Muscle of leg (tissue), 11 donors: ENCODE results near the gene EFNA5. TPM values are rescaled to one million over a fixed set of nuclear protein-coding genes. Genes with fewer than 3 reads are reported as not detected.

Experiments
- DNase-seq: peaks from one replicate; pipeline ENCODE4 v3.0.0; 2013
- H3K27ac ChIP-seq: one replicate; pipeline ENCODE4 v1.5.1; 2013; ENCODE audit warnings: mild to moderate bottlenecking, low read length, control low read depth
- H3K27me3 ChIP-seq: one replicate; pipeline ENCODE4 v1.6.1; 2013; ENCODE audit warnings: low read length; ENCODE audit not compliant: control insufficient read depth, insufficient read depth
- H3K36me3 ChIP-seq: one replicate; pipeline ENCODE4 v1.6.1; 2013; ENCODE audit warnings: low read length; ENCODE audit not compliant: control insufficient read depth, insufficient read depth
- H3K4me1 ChIP-seq: one replicate; pipeline ENCODE4 v1.6.1; 2013; ENCODE audit warnings: low read length; ENCODE audit not compliant: control insufficient read depth, insufficient read depth
- H3K4me3 ChIP-seq: one replicate; pipeline ENCODE4 v1.5.1; 2013; ENCODE audit warnings: low read length, control low read depth
- H3K9me3 ChIP-seq: replicated peaks from 2 replicates; pipeline ENCODE4 v1.6.1; 2013; ENCODE audit warnings: low read depth, low read length; ENCODE audit not compliant: control insufficient read depth
- WGBS: methylation state at CpG from one replicate; pipeline ENCODE4 v1.1.5; 2013; ENCODE audit warnings: missing lambda C conversion rate; ENCODE audit not compliant: insufficient coverage; 5-methylcytosine and 5-hydroxymethylcytosine counted together
- polyA plus RNA-seq, 8 donors: library from polyadenylated mRNA; unstranded; fragments of 120-200 nt; gene quantifications; one replicate each; pipeline versions ENCODE4 v1.2.1 to v1.2.3, GENCODE V29; 2013; ENCODE audit warnings: inconsistent platforms in 1 of 8, low replicate concordance in 1 of 8; ENCODE audit not compliant: insufficient read length in 8 of 8, insufficient read depth in 1 of 8
- total RNA-seq: library from RNA; stranded (reverse); fragments of 120-200 nt; gene quantifications from one replicate; pipeline ENCODE4 v1.2.4, GENCODE V29; 2013

EFNA5 gene
- total and polyA plus RNA-seq, 9 donors = 2.2 to 11.4 (median 4.0) TPM

- Histone ChIP-seq H3K9me3 (no peaks in the 10 kb centered on the region), H3K4me3 (no peak overlapping the region), H3K27me3 (no peaks in the 10 kb centered on the region), H3K4me1 (no peaks in the 10 kb centered on the region), H3K27ac (no peak overlapping the region), H3K36me3 (no peaks in the 10 kb centered on the region)
- 87% methylated on average over 5 of the region's 5 CpGs for WGBS
- no peak for DNase-seq
Measured at GRCh38 chr5:107467137-107467932, 203.4 kb downstream of the EFNA5 start.

GRCh38 chr5:107466233-107466769 is 204.4 kb downstream of the EFNA5 start:
- Histone ChIP-seq H3K27me3 (no peaks in the 10 kb centered on the region), H3K36me3 (no peaks in the 10 kb centered on the region), H3K9me3 (no peaks in the 10 kb centered on the region), H3K4me1 (no peaks in the 10 kb centered on the region), H3K27ac (no peak overlapping the region), H3K4me3 (no peak overlapping the region)
- no peak for DNase-seq
- no CpG with 5 or more reads among the region's 10 CpGs for WGBS

- Histone ChIP-seq H3K27me3 (no peaks in the 10 kb centered on the region), H3K9me3 (no peaks in the 10 kb centered on the region), H3K27ac (no peak overlapping the region), H3K36me3 (no peaks in the 10 kb centered on the region), H3K4me3 (no peak overlapping the region), H3K4me1 (no peaks in the 10 kb centered on the region)
- WGBS = 64% methylated on average over 5 of the region's 8 CpGs
- DNase-seq = peak; percentile 30
Measured at GRCh38 chr5:107464876-107465275, 205.9 kb downstream of the EFNA5 start.

- no peaks in the 10 kb centered on the region for H3K36me3 ChIP-seq
- DNase-seq = no peak
- H3K27ac ChIP-seq = no peak overlapping the region
- no peaks in the 10 kb centered on the region for H3K4me1 ChIP-seq
- WGBS = 60% methylated on average over 1 of the region's 4 CpGs
- no peaks in the 10 kb centered on the region for H3K27me3 ChIP-seq
- no peaks in the 10 kb centered on the region for H3K9me3 ChIP-seq
- no peak overlapping the region for H3K4me3 ChIP-seq
Measured at GRCh38 chr5:107464416-107464815, 206.3 kb downstream of the EFNA5 start.

- Histone ChIP-seq H3K4me3 (no peak overlapping the region), H3K4me1 (no peaks in the 10 kb centered on the region), H3K27ac (no peak overlapping the region), H3K9me3 (no peaks in the 10 kb centered on the region), H3K27me3 (no peaks in the 10 kb centered on the region), H3K36me3 (no peaks in the 10 kb centered on the region)
- no peak for DNase-seq
- no CpG with 5 or more reads among the region's 1 CpG for WGBS
Measured at GRCh38 chr5:107463731-107464130, 207.0 kb downstream of the EFNA5 start.

GRCh38 chr5:107461770-107462169 is 209.0 kb downstream of the EFNA5 start:
- 78% methylated on average over 5 of the region's 5 CpGs for WGBS
- no peaks in the 10 kb centered on the region for H3K9me3 ChIP-seq
- no peak overlapping the region for H3K27ac ChIP-seq
- no peaks in the 10 kb centered on the region for H3K27me3 ChIP-seq
- H3K4me1 ChIP-seq = no peaks in the 10 kb centered on the region
- no peaks in the 10 kb centered on the region for H3K36me3 ChIP-seq
- no peak overlapping the region for H3K4me3 ChIP-seq
- no peak for DNase-seq

- no peak overlapping the region for H3K27ac ChIP-seq
- WGBS = no CpG with 5 or more reads among the region's 2 CpGs
- H3K36me3 ChIP-seq = no peaks in the 10 kb centered on the region
- H3K4me3 ChIP-seq = no peak overlapping the region
- DNase-seq = no peak
- no peaks in the 10 kb centered on the region for H3K4me1 ChIP-seq
- H3K27me3 ChIP-seq = no peaks in the 10 kb centered on the region
- H3K9me3 ChIP-seq = no peaks in the 10 kb centered on the region
Measured at GRCh38 chr5:107460789-107461188, 209.9 kb downstream of the EFNA5 start.

- Histone ChIP-seq H3K4me1 (no peaks in the 10 kb centered on the region), H3K27me3 (no peaks in the 10 kb centered on the region), H3K36me3 (no peaks in the 10 kb centered on the region), H3K4me3 (no peak overlapping the region), H3K27ac (no peak overlapping the region), H3K9me3 (no peaks in the 10 kb centered on the region)
- WGBS = 100% methylated on average over 1 of the region's 3 CpGs
- no peak for DNase-seq
Measured at GRCh38 chr5:107459605-107460004, 211.1 kb downstream of the EFNA5 start.

- 100% methylated on average over 2 of the region's 5 CpGs for WGBS
- DNase-seq = no peak
- no peaks in the 10 kb centered on the region for H3K27me3 ChIP-seq
- no peaks in the 10 kb centered on the region for H3K36me3 ChIP-seq
- no peak overlapping the region for H3K4me3 ChIP-seq
- no peaks in the 10 kb centered on the region for H3K9me3 ChIP-seq
- H3K27ac ChIP-seq = no peak overlapping the region
- H3K4me1 ChIP-seq = no peaks in the 10 kb centered on the region
Measured at GRCh38 chr5:107458322-107458721, 212.4 kb downstream of the EFNA5 start.

- H3K27ac ChIP-seq = no peak overlapping the region
- no peaks in the 10 kb centered on the region for H3K9me3 ChIP-seq
- no peak overlapping the region for H3K4me3 ChIP-seq
- H3K27me3 ChIP-seq = no peaks in the 10 kb centered on the region
- DNase-seq = no peak
- H3K4me1 ChIP-seq = no peaks in the 10 kb centered on the region
- WGBS = no CpG with 5 or more reads among the region's 3 CpGs
- no peaks in the 10 kb centered on the region for H3K36me3 ChIP-seq
Measured at GRCh38 chr5:107457881-107458280, 212.9 kb downstream of the EFNA5 start.
